T-cell (primary cell): ENCODE data around the gene ADAMTS12. TPM values are rescaled to one million over a fixed set of nuclear protein-coding genes. Genes with fewer than 3 reads are reported as not detected.

Experiments
- ATAC-seq, 4 experiments: fragments of 200-7000 bp in 3 of 4; fragments of 150-1000 bp in 1 of 4; cut with Tn5 transposase; replicated peaks in 1 of 4; 1 replicate in 3 of 4; 2 replicates in 1 of 4; pipeline ENCODE4 v1.10.0; 2021; ENCODE audit warnings: moderate library complexity in 3 of 4, mild to moderate bottlenecking in 2 of 4, moderate number of reproducible peaks in 1 of 4
- CTCF ChIA-PET, 2 donors: fragments of 300-600 bp; sonication (Branson Sonifier 250); formaldehyde crosslinking; loops; one replicate each; lab custom pipeline; 2022; ENCODE audit warnings: antibody characterized with exemption in 2 of 2; lab: Charles Lee
- POLR2A ChIA-PET, 2 donors: fragments of 300-600 bp; sonication (Branson Sonifier 250); formaldehyde crosslinking; loops; one replicate each; lab custom pipeline; 2022; ENCODE audit warnings: antibody characterized with exemption in 2 of 2; lab: Charles Lee
- DNase-seq, 35 experiments: peaks; one replicate each; pipeline versions ENCODE4 v3.0.0 to v3.0.0-alpha.2; 2013 to 2023
- H3K27ac ChIP-seq: one replicate; pipeline ENCODE4 v1.5.1; 2013; ENCODE audit warnings: low read length
- H3K27me3 ChIP-seq, 2 experiments: replicated peaks in 1 of 2; 1 replicate in 1 of 2; 2 replicates in 1 of 2; pipeline versions ENCODE4 v1.6.1 to v1.7.0; 2013; ENCODE audit warnings: low read length in 1 of 2, mixed read lengths in 1 of 2; ENCODE audit not compliant: control insufficient read depth in 2 of 2, insufficient read depth in 2 of 2; ENCODE audit errors: extremely low read depth in 1 of 2
- H3K36me3 ChIP-seq, 2 donors: 1 replicate in 1 of 2; 2 replicates in 1 of 2; pipeline versions ENCODE4 v1.6.1 to v1.7.0; 2013; ENCODE audit warnings: low read length in 1 of 2; ENCODE audit not compliant: control insufficient read depth in 2 of 2, insufficient read depth in 1 of 2; ENCODE audit errors: extremely low read depth in 1 of 2
- H3K4me1 ChIP-seq, 2 experiments: 1 replicate in 1 of 2; 2 replicates in 1 of 2; pipeline versions ENCODE4 v1.6.1 to v1.7.0; 2013; ENCODE audit warnings: low read length in 2 of 2, mixed read lengths in 1 of 2; ENCODE audit not compliant: insufficient read depth in 2 of 2, control insufficient read depth in 1 of 2; ENCODE audit errors: extremely low read depth in 1 of 2
- H3K4me3 ChIP-seq, 2 donors: 1 replicate in 1 of 2; 2 replicates in 1 of 2; pipeline versions ENCODE4 v1.5.1 to v1.7.0; 2013; ENCODE audit warnings: mild to moderate bottlenecking in 2 of 2, low read length in 1 of 2, moderate library complexity in 1 of 2; ENCODE audit not compliant: control insufficient read depth in 1 of 2; ENCODE audit errors: extremely low read depth in 1 of 2
- H3K9me3 ChIP-seq: 2 replicates; pipeline ENCODE4 v1.7.0; 2013
- H3K27ac Mint-ChIP-seq, 2 donors: one replicate each; pipeline ENCODE4 v1.8.0; 2020 to 2021; ENCODE audit warnings: mild to moderate bottlenecking in 2 of 2, mixed read lengths in 2 of 2
- H3K27me3 Mint-ChIP-seq, 2 donors: one replicate each; pipeline ENCODE4 v1.8.0; 2021 to 2022; ENCODE audit warnings: mixed read lengths in 2 of 2
- H3K36me3 Mint-ChIP-seq: one replicate; pipeline ENCODE4 v1.8.0; 2021; ENCODE audit warnings: mixed read lengths
- H3K4me1 Mint-ChIP-seq, 3 donors: one replicate each; pipeline ENCODE4 v1.8.0; 2020 to 2022; ENCODE audit warnings: mixed read lengths in 3 of 3, mild to moderate bottlenecking in 1 of 3
- H3K4me3 Mint-ChIP-seq, 3 donors: one replicate each; pipeline ENCODE4 v1.8.0; 2020 to 2022; ENCODE audit warnings: mild to moderate bottlenecking in 3 of 3, mixed read lengths in 3 of 3, moderate library complexity in 3 of 3
- H3K9me3 Mint-ChIP-seq, 3 donors: one replicate each; pipeline ENCODE4 v1.8.0; 2020 to 2022; ENCODE audit warnings: mixed read lengths in 3 of 3
- WGBS: methylation state at CpG from one replicate; pipeline ENCODE4 v1.1.5; 2013; ENCODE audit warnings: missing lambda C conversion rate; ENCODE audit not compliant: insufficient coverage; 5-methylcytosine and 5-hydroxymethylcytosine counted together
- total RNA-seq, 35 experiments: library from RNA in 6 of 35; stranded (reverse) in 6 of 35; fragments of 120-200 nt in 1 of 35; gene quantifications; one replicate each; pipeline versions ENCODE4 v1.2.1 to v1.2.4 and lab custom pipeline; 2013 to 2026

The ADAMTS12 gene
- total RNA-seq, 5 donors from 2014 or later (not counting 1 experiment from before 2014, with no cell fraction given): 0.03 TPM; not detected in 4

- Mint-ChIP-seq H3K27me3 (peaks cover 0 to 1% of the 10 kb centered on the region in 2 donors), H3K36me3 (no peaks in the 10 kb centered on the region), H3K4me3 (no peak overlapping the region), H3K9me3 (no peaks in the 10 kb centered on the region), H3K27ac (no peak overlapping the region), H3K4me1 (no peaks in the 10 kb centered on the region)
- WGBS: no CpG with 5 or more reads among the region's 1 CpG
- Histone ChIP-seq H3K36me3 (no peaks in the 10 kb centered on the region), H3K9me3 (no peaks in the 10 kb centered on the region), H3K4me1 (no peaks in the 10 kb centered on the region), H3K4me3 (no peak overlapping the region), H3K27me3 (no peaks in the 10 kb centered on the region), H3K27ac (no peak overlapping the region)
- POLR2A ChIA-PET: no interaction called here
- ATAC-seq (no peak), DNase-seq (no peak)
- CTCF ChIA-PET: no interaction called here
Observed at GRCh38 chr5:33628796-33629195, 263.0 kb downstream of the ADAMTS12 start.

- Histone ChIP-seq H3K27me3 (peaks cover 0 to 3% of the 10 kb centered on the region in 2 experiments), H3K4me1 (no peaks in the 10 kb centered on the region), H3K36me3 (no peaks in the 10 kb centered on the region), H3K4me3 (no peak overlapping the region), H3K9me3 (no peaks in the 10 kb centered on the region), H3K27ac (no peak overlapping the region)
- Mint-ChIP-seq H3K9me3 (no peaks in the 10 kb centered on the region), H3K4me1 (no peaks in the 10 kb centered on the region), H3K27me3 (peaks cover 7 to 20% of the 10 kb centered on the region in 2 donors), H3K4me3 (no peak overlapping the region), H3K36me3 (no peaks in the 10 kb centered on the region), H3K27ac (no peak overlapping the region)
- ChIA-PET CTCF (no interaction called here), POLR2A (no interaction called here)
- no peak for ATAC-seq
- DNase-seq: no peak
- WGBS: 40% methylated on average over 1 of the region's 1 CpG
Observed at GRCh38 chr5:33621514-33621913, 270.3 kb downstream of the ADAMTS12 start.

GRCh38 chr5:33614039-33614438, 277.8 kb downstream of the ADAMTS12 start:
- ChIA-PET POLR2A (no interaction called here), CTCF (no interaction called here)
- ATAC-seq (no peak), DNase-seq (no peak)
- no peaks in the 10 kb centered on the region for H3K36me3 ChIP-seq
- no peaks in the 10 kb centered on the region for H3K9me3 Mint-ChIP-seq
- H3K4me1 Mint-ChIP-seq: no peaks in the 10 kb centered on the region
- H3K27ac Mint-ChIP-seq: no peak overlapping the region
- H3K4me3 ChIP-seq: no peak overlapping the region
- no peaks in the 10 kb centered on the region for H3K36me3 Mint-ChIP-seq
- H3K27ac ChIP-seq: no peak overlapping the region
- no peak overlapping the region for H3K4me3 Mint-ChIP-seq
- peaks cover 0 to 3% of the 10 kb centered on the region in 2 donors for H3K27me3 Mint-ChIP-seq
- H3K9me3 ChIP-seq: no peaks in the 10 kb centered on the region
- 94% methylated on average over 2 of the region's 3 CpGs for WGBS
- H3K4me1 ChIP-seq: no peaks in the 10 kb centered on the region
- no peaks in the 10 kb centered on the region for H3K27me3 ChIP-seq

- Mint-ChIP-seq H3K27ac (no peak overlapping the region), H3K4me1 (no peaks in the 10 kb centered on the region), H3K27me3 (peaks cover 0 to 3% of the 10 kb centered on the region in 2 donors), H3K4me3 (no peak overlapping the region), H3K9me3 (no peaks in the 10 kb centered on the region), H3K36me3 (no peaks in the 10 kb centered on the region)
- Histone ChIP-seq H3K27me3 (no peaks in the 10 kb centered on the region), H3K4me3 (no peak overlapping the region), H3K36me3 (no peaks in the 10 kb centered on the region), H3K27ac (no peak overlapping the region), H3K9me3 (no peaks in the 10 kb centered on the region), H3K4me1 (no peaks in the 10 kb centered on the region)
- ChIA-PET POLR2A (no interaction called here), CTCF (no interaction called here)
- ATAC-seq: no peak
- WGBS: no CpG with 5 or more reads among the region's 1 CpG
- DNase-seq: no peak
Observed at GRCh38 chr5:33612386-33612785, 279.4 kb downstream of the ADAMTS12 start.

GRCh38 chr5:33611877-33612276, 279.9 kb downstream of the ADAMTS12 start:
- H3K9me3 ChIP-seq: no peaks in the 10 kb centered on the region
- Mint-ChIP-seq H3K27me3 (peaks cover 0 to 3% of the 10 kb centered on the region in 2 donors), H3K9me3 (no peaks in the 10 kb centered on the region), H3K4me3 (no peak overlapping the region), H3K4me1 (no peaks in the 10 kb centered on the region), H3K27ac (no peak overlapping the region), H3K36me3 (no peaks in the 10 kb centered on the region)
- CTCF ChIA-PET: no interaction called here
- no peak overlapping the region for H3K27ac ChIP-seq
- no peak for ATAC-seq
- POLR2A ChIA-PET: no interaction called here
- DNase-seq: no peak
- H3K4me3 ChIP-seq: no peak overlapping the region
- no peaks in the 10 kb centered on the region for H3K36me3 ChIP-seq
- no CpG with 5 or more reads among the region's 1 CpG for WGBS
- no peaks in the 10 kb centered on the region for H3K4me1 ChIP-seq
- H3K27me3 ChIP-seq: no peaks in the 10 kb centered on the region

- WGBS: 88% methylated on average over 1 of the region's 8 CpGs
- H3K4me3 Mint-ChIP-seq: no peak overlapping the region
- no peaks in the 10 kb centered on the region for H3K9me3 ChIP-seq
- H3K36me3 Mint-ChIP-seq: no peaks in the 10 kb centered on the region
- no peaks in the 10 kb centered on the region for H3K4me1 ChIP-seq
- peaks cover 0 to 6% of the 10 kb centered on the region in 2 donors for H3K27me3 Mint-ChIP-seq
- DNase-seq (no peak), ATAC-seq (no peak)
- H3K4me3 ChIP-seq: no peak overlapping the region
- no peaks in the 10 kb centered on the region for H3K36me3 ChIP-seq
- no peak overlapping the region for H3K27ac ChIP-seq
- H3K9me3 Mint-ChIP-seq: no peaks in the 10 kb centered on the region
- ChIA-PET POLR2A (no interaction called here), CTCF (interaction anchor here (0.5 to 1.0 kb wide), 4 partner anchors 26 to 1515 kb away, joined by 3 to 4 read pairs (median 4); no protein-coding TSS in a partner anchor)
- no peak overlapping the region for H3K27ac Mint-ChIP-seq
- H3K27me3 ChIP-seq: no peaks in the 10 kb centered on the region
- no peaks in the 10 kb centered on the region for H3K4me1 Mint-ChIP-seq
Observed at GRCh38 chr5:33608344-33609041, 283.3 kb downstream of the ADAMTS12 start.
